HepG2 (cell line): ENCODE data around the gene TCFL5. TPM values are rescaled to one million over a fixed set of nuclear protein-coding genes. Genes with fewer than 3 reads are reported as not detected.

Experiments
- CERS6 ChIP-seq: sonication (generic); formaldehyde crosslinking; IDR thresholded peaks from 2 replicates; pipeline ENCODE4 v1.5.0; 2020; ENCODE audit warnings: missing genetic modification reagents
- CREB1 ChIP-seq, 2 experiments: fragments of 450-650 bp in 1 of 2; IDR thresholded peaks; 2 replicates each; pipeline ENCODE4 v1.6.1; 2016 to 2017; ENCODE audit warnings: control low read depth in 1 of 2, mild to moderate bottlenecking in 1 of 2, missing compliant biosample characterization in 1 of 2, missing genetic modification characterization in 1 of 2
- FUBP1 ChIP-seq: sonication (generic); formaldehyde crosslinking; IDR thresholded peaks from 2 replicates; pipeline ENCODE4 v1.5.1; 2020; ENCODE audit warnings: missing genetic modification reagents, mild to moderate bottlenecking, borderline replicate concordance
- GATA4 ChIP-seq: sonication (generic); IDR thresholded peaks from 2 replicates; pipeline ENCODE4 v1.6.1; 2016; ENCODE audit warnings: antibody characterized with exemption, low read depth, borderline replicate concordance
- KDM5B ChIP-seq: sonication (generic); formaldehyde crosslinking; IDR thresholded peaks from 2 replicates; pipeline ENCODE4 v1.4.0; 2020; ENCODE audit warnings: missing genetic modification reagents, mild to moderate bottlenecking, borderline replicate concordance
- KDM6A ChIP-seq: IDR thresholded peaks from 2 replicates; pipeline ENCODE4 v1.6.1; 2016; ENCODE audit warnings: low read depth
- KMT2B ChIP-seq: IDR thresholded peaks from 2 replicates; pipeline ENCODE4 v1.6.1; 2016; ENCODE audit warnings: missing genetic modification reagents, missing compliant biosample characterization
- NR0B2 ChIP-seq: sonication (generic); formaldehyde crosslinking; IDR thresholded peaks from 2 replicates; pipeline ENCODE4 v1.4.0; 2020; ENCODE audit warnings: mild to moderate bottlenecking, missing genetic modification reagents
- RNF2 ChIP-seq: fragments of 450-650 bp; conservative IDR thresholded peaks from 2 replicates; pipeline ENCODE4 v1.6.1; 2016; ENCODE audit warnings: low read depth
- SUZ12 ChIP-seq: fragments of 150-350 bp; IDR thresholded peaks from 2 replicates; pipeline ENCODE4 v1.6.1; 2014; ENCODE audit warnings: low read depth, low read length
- ZNF230 ChIP-seq: sonication (generic); formaldehyde crosslinking; IDR thresholded peaks from 2 replicates; pipeline ENCODE4 v1.4.0; 2020; ENCODE audit warnings: mild to moderate bottlenecking, missing genetic modification reagents
- ZNF282 ChIP-seq: fragments of 450-650 bp; IDR thresholded peaks from 2 replicates; pipeline ENCODE4 v1.6.1; 2018; ENCODE audit not compliant: partially characterized antibody
- ZNF660 ChIP-seq: sonication (generic); formaldehyde crosslinking; IDR thresholded peaks from 2 replicates; pipeline ENCODE4 v1.5.1; 2020; ENCODE audit warnings: mild to moderate bottlenecking, low read depth, missing genetic modification reagents, borderline replicate concordance
- ZNF775 ChIP-seq: sonication (generic); formaldehyde crosslinking; IDR thresholded peaks from 2 replicates; pipeline ENCODE4 v1.4.0; 2020; ENCODE audit warnings: missing genetic modification reagents, mild to moderate bottlenecking, moderate library complexity, borderline replicate concordance
- ZNF792 ChIP-seq: IDR thresholded peaks from 2 replicates; pipeline ENCODE4 v1.6.1; 2016
- polyA plus RNA-seq, 8 experiments: library from polyadenylated mRNA; depleted of rRNA in 3 of 8; stranded (reverse) in 7 of 8; unstranded in 1 of 8; fragments of >200 nt; fragmentation: Illumina TruSeq in 4 of 8; extraction: Trizol in 4 of 8; gene quantifications; 2 replicates each; pipeline versions ENCODE4 v1.2.1 to v1.2.3, GENCODE V29; 2011 to 2016; ENCODE audit warnings: low read depth in 4 of 8, missing spikeins in 1 of 8, mixed read lengths in 1 of 8; ENCODE audit not compliant: insufficient read depth in 1 of 8
- total RNA-seq, 5 experiments: library from RNA; depleted of rRNA; stranded (reverse); fragments of >200 nt; fragmentation: Illumina TruSeq; extraction: Trizol; gene quantifications; 2 replicates each; pipeline ENCODE4 v1.2.3, GENCODE V29; 2016; ENCODE audit warnings: low read depth in 1 of 5
- TF ChIP-seq, protein P1 (sequence below): sonication (generic); formaldehyde crosslinking; IDR thresholded peaks from 2 replicates; pipeline ENCODE4 v1.5.0; 2020; ENCODE audit warnings: mild to moderate bottlenecking, missing genetic modification reagents
- TF ChIP-seq, protein P2 (sequence below): sonication (generic); formaldehyde crosslinking; IDR thresholded peaks from 2 replicates; pipeline ENCODE4 v1.5.0; 2020; ENCODE audit warnings: missing genetic modification reagents, mild to moderate bottlenecking, borderline replicate concordance
- TF ChIP-seq, protein P3 (sequence below): IDR thresholded peaks from 2 replicates; pipeline ENCODE4 v1.6.1; 2018; ENCODE audit warnings: missing genetic modification reagents, mild to moderate bottlenecking, missing compliant biosample characterization
- TF ChIP-seq, protein P4 (sequence below): sonication (generic); formaldehyde crosslinking; conservative IDR thresholded peaks from 2 replicates; pipeline ENCODE4 v1.8.1; 2023; ENCODE audit warnings: missing genetic modification reagents

Gene TCFL5
- total and polyA plus RNA-seq, 2 of the 13 experiments (the other 11 are each of a cell fraction or from before 2014, with no cell fraction given) = 14.8 to 20.0 TPM

DNA sequence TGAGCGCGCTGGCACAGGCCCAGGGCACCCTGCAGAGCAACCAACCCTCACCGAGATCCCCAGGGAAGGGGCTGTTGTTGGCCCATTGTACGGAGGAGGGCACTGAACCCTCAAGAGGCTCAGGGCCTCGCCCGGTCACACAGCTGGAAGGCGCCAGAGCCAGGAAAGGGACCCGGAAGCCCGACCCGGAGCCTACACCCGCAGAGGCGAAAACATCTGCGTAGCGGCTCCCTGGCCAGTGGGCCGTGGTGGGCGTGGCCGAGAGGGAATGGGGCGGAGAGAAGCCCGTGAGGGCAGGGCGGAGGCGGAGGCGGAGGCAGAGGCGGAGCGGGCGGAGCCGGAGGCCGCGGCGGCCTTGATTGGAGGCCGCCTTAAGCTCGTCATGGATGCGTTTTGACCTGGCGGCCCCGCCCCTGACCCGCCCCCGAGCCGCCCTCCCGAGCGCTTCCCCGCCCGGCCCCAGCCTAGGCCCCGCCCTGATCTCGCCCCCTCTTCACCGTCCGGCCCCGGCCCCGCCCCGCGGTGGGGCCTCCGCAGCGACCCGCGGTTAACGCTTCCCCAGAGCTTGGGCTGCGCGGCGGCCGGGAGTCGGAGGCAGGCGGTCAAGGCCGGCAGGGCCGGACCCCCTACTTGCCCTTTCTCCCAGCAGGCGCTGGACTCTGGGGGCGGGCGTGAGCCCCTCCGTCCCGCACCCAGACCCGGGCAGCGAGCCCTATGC, 67.5 kb downstream of the TCFL5 start (continued):
- TF ChIP-seq ZNF282 (no peak), KDM6A (CRISPR knock-in tag) (no peak), SUZ12 (no peak), CREB1 (IDR thresholded peaks at IDR 0.05) (peak; percentile 57), CREB1 (CRISPR knock-in tag; IDR thresholded peaks at IDR 0.05) (no peak), GATA4 (peak; percentile 75), ZNF660 (no peak), ZNF230 (CRISPR knock-in tag) (0 out of 2 replicates have a peak, but pooled peaks have one; percentile 41), ZNF775 (CRISPR knock-in tag) (0 out of 2 replicates have a peak, but pooled peaks have one; percentile 58), NR0B2 (CRISPR knock-in tag) (peak; percentile 43; the same call in 1 of the 2 replicates), KDM5B (CRISPR knock-in tag) (peak; percentile 87), RNF2 (0 out of 2 replicates have a peak, but pooled peaks have one; percentile 16), CERS6 (CRISPR knock-in tag) (no peak), ZNF792 (CRISPR knock-in tag) (peak; percentile 58), FUBP1 (CRISPR knock-in tag) (no peak), KMT2B (no peak; the same call in 1 of the 2 replicates)
- TF ChIP-seq, protein P1, sequence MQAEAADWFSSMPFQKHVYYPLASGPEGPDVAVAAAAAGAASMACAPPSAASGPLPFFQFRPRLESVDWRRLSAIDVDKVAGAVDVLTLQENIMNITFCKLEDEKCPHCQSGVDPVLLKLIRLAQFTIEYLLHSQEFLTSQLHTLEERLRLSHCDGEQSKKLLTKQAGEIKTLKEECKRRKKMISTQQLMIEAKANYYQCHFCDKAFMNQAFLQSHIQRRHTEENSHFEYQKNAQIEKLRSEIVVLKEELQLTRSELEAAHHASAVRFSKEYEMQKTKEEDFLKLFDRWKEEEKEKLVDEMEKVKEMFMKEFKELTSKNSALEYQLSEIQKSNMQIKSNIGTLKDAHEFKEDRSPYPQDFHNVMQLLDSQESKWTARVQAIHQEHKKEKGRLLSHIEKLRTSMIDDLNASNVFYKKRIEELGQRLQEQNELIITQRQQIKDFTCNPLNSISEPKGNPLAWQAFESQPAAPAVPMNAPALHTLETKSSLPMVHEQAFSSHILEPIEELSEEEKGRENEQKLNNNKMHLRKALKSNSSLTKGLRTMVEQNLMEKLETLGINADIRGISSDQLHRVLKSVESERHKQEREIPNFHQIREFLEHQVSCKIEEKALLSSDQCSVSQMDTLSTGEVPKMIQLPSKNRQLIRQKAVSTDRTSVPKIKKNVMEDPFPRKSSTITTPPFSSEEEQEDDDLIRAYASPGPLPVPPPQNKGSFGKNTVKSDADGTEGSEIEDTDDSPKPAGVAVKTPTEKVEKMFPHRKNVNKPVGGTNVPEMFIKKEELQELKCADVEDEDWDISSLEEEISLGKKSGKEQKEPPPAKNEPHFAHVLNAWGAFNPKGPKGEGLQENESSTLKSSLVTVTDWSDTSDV (CRISPR knock-in tag) = peak; percentile 79; the same call in 1 of the 2 replicates
- TF ChIP-seq, protein P2, sequence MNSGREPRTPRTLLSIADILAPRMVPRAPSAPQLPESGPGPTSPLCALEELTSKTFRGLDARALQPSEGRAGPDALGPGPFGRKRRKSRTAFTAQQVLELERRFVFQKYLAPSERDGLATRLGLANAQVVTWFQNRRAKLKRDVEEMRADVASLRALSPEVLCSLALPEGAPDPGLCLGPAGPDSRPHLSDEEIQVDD = peak; percentile 14; the same call in 1 of the 2 replicates
- TF ChIP-seq, protein P3, sequence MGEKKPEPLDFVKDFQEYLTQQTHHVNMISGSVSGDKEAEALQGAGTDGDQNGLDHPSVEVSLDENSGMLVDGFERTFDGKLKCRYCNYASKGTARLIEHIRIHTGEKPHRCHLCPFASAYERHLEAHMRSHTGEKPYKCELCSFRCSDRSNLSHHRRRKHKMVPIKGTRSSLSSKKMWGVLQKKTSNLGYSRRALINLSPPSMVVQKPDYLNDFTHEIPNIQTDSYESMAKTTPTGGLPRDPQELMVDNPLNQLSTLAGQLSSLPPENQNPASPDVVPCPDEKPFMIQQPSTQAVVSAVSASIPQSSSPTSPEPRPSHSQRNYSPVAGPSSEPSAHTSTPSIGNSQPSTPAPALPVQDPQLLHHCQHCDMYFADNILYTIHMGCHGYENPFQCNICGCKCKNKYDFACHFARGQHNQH (CRISPR knock-in tag) = peak; percentile 41; the same call in 1 of the 2 replicates
- TF ChIP-seq, protein P4, sequence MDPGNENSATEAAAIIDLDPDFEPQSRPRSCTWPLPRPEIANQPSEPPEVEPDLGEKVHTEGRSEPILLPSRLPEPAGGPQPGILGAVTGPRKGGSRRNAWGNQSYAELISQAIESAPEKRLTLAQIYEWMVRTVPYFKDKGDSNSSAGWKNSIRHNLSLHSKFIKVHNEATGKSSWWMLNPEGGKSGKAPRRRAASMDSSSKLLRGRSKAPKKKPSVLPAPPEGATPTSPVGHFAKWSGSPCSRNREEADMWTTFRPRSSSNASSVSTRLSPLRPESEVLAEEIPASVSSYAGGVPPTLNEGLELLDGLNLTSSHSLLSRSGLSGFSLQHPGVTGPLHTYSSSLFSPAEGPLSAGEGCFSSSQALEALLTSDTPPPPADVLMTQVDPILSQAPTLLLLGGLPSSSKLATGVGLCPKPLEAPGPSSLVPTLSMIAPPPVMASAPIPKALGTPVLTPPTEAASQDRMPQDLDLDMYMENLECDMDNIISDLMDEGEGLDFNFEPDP (CRISPR knock-in tag) = 0 out of 2 replicates have a peak, but pooled peaks have one; percentile 55
